Measurements from ENCODE around the gene MRPL55. TPM values are rescaled to one million over a fixed set of nuclear protein-coding genes. Genes with fewer than 3 reads are reported as not detected.
A peak's percentile ranks its signal among the peaks of the same experiment; 100 is the strongest.

MRPL55 gene
- total RNA-seq, 1 donor from 2014 or later = 43.2 TPM

DNA sequence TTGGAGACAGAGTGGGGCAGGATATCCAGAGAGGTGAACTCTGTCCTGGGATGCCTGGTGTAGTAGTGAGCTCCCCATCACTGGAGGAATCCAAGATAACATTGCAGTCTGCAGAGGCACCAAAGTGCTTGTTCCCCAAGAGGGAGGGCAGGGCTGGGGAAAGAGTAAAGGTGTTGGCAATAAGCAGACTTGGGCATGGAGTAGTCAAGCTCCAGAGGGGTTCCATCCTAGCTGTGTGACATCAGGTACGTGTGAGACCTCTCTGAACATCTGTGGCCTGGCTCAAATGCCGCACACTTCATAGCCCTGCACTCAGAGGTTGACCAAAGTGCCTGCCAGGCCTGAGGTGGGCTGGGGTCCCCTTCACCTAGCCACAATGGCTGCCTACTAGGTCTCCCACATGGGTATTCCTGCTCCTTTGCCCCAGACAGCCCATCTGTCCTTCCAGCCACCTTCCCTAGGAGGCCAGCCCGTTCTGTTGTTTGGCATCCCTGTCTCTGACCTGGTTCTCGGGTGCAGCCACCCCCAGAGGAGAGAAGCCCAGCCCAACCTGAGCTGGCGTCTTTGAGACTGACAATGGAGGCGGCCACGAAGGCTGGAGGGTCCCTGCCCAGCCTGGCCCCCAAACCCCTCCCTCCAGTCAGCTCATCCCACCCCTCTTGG, 29.4 kb downstream of the MRPL55 start:
- FAIRE-seq = no peak
- H3K4me3 ChIP-seq (ENCODE audit: low read depth, low read length) = no peak overlapping the region
- no peak for DNase-seq (ENCODE audit: low read depth)
- H3K36me3 ChIP-seq (ENCODE audit: control insufficient read depth, insufficient read depth, low read length) = peaks cover 2% of the 10 kb centered on the region
- H3K27me3 ChIP-seq (ENCODE audit: control insufficient read depth, insufficient read depth, low read length) = no peaks in the 10 kb centered on the region
- TF ChIP-seq, protein P1, sequence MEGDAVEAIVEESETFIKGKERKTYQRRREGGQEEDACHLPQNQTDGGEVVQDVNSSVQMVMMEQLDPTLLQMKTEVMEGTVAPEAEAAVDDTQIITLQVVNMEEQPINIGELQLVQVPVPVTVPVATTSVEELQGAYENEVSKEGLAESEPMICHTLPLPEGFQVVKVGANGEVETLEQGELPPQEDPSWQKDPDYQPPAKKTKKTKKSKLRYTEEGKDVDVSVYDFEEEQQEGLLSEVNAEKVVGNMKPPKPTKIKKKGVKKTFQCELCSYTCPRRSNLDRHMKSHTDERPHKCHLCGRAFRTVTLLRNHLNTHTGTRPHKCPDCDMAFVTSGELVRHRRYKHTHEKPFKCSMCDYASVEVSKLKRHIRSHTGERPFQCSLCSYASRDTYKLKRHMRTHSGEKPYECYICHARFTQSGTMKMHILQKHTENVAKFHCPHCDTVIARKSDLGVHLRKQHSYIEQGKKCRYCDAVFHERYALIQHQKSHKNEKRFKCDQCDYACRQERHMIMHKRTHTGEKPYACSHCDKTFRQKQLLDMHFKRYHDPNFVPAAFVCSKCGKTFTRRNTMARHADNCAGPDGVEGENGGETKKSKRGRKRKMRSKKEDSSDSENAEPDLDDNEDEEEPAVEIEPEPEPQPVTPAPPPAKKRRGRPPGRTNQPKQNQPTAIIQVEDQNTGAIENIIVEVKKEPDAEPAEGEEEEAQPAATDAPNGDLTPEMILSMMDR (IDR thresholded peaks at IDR 0.05; ENCODE audit: insufficient read depth, low read length, severe bottlenecking) = no peak

DNA sequence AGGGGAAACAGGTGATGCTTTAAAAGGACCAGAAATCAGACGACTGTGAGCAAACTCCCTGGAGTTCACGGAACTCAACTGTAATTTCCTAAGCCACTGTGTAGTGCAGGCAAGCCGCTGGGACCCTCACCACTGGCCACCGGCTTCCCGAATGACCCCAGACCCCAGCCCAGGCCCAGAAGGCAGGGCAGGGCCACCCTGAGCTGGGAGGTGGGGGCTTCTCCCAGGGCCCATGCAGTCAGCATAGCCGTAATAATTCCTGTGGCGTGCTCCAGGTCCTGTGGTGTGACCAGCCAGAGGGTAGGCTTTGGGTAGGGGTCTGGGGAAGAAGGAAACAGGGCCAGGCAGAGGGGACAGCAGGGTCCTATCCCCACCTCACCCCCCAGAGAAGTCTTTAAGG, 30.1 kb downstream of the MRPL55 start:
- no peak for DNase-seq (ENCODE audit: low read depth)
- H3K36me3 ChIP-seq (ENCODE audit: control insufficient read depth, insufficient read depth, low read length) = peaks cover 2% of the 10 kb centered on the region
- no peak for FAIRE-seq
- H3K27me3 ChIP-seq (ENCODE audit: control insufficient read depth, insufficient read depth, low read length) = no peaks in the 10 kb centered on the region
- TF ChIP-seq, protein P1 (IDR thresholded peaks at IDR 0.05; ENCODE audit: insufficient read depth, low read length, severe bottlenecking) = no peak
- H3K4me3 ChIP-seq (ENCODE audit: low read depth, low read length) = no peak overlapping the region

DNA sequence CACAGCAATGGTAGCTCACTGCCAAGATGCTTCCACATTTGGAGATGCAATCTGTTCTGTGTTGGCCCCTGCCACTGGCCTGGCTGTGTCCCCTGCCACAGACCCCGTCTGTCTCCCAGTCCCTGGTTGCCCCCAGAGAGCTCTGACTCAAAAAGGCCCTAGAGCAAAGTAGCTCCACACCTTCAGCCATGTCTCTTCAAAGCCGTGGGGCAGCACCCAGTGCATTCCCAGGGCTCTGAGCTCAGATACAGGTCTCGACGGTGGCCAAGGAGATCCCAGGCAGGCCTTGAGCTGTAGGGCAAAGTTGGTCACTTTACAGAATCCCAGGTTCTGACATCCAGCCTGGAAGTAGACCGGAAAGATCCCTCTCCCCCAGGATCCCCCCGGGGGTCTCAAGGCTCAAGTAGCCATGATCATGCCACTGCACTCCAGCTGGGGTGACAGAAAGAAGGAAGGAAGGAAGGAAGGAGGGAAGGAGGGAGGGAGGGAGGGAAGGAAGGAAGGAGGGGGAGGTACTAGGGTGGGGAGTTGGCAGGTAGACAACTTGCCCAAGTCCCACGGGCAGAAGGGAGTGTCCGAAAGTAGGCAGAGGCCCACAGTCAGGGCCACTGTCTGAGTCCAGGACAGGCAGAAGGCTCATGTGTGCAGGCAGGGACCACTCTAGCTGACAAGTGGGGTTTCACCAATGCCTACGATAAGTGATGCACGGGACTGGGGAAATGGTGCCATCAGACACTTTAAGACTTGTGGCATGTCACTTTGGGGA, 31.4 kb downstream of the MRPL55 start:
- H3K4me3 ChIP-seq (ENCODE audit: low read depth, low read length) = no peak overlapping the region
- no peak for DNase-seq (ENCODE audit: low read depth)
- no peaks in the 10 kb centered on the region for H3K36me3 ChIP-seq (ENCODE audit: control insufficient read depth, insufficient read depth, low read length)
- H3K27me3 ChIP-seq (ENCODE audit: control insufficient read depth, insufficient read depth, low read length) = no peaks in the 10 kb centered on the region
- peak; percentile 7 for FAIRE-seq
- TF ChIP-seq, protein P1 (IDR thresholded peaks at IDR 0.05; ENCODE audit: insufficient read depth, low read length, severe bottlenecking) = no peak

DNA sequence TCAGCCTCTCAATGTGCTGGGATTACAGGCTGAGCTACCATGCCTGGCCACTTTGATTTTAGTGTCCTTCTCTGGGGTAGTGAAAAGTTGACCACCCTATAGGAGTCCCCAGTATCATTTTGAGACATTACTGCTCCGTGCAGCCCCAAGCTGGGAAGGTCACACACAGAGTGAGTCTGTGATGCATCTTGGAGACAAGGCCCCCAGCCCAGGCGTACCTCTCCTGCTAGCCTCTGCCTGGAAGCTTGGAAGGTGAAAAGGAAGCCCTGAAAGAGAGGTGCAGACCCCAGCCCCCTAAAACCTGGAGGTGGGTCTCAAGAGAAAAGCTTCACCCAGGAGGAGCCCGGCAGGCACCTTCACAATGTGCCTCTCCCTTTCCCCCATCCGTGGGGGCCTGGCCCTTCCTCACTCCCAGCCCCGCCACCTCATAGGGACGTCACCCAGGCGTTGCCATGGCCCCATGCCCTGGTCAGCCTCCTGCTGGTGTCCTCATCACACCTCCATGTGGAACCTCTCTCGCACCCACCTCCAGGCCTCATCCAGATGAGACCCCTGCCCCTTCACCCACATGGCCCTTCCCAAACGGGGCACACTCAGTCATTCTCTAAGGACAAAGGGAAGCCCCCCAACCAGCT, 32.2 kb downstream of the MRPL55 start:
- FAIRE-seq (no peak), DNase-seq (ENCODE audit: low read depth) (no peak)
- no peaks in the 10 kb centered on the region for H3K27me3 ChIP-seq (ENCODE audit: control insufficient read depth, insufficient read depth, low read length)
- TF ChIP-seq, protein P1 (IDR thresholded peaks at IDR 0.05; ENCODE audit: insufficient read depth, low read length, severe bottlenecking) = no peak
- no peaks in the 10 kb centered on the region for H3K36me3 ChIP-seq (ENCODE audit: control insufficient read depth, insufficient read depth, low read length)
- H3K4me3 ChIP-seq (ENCODE audit: low read depth, low read length) = no peak overlapping the region

DNA sequence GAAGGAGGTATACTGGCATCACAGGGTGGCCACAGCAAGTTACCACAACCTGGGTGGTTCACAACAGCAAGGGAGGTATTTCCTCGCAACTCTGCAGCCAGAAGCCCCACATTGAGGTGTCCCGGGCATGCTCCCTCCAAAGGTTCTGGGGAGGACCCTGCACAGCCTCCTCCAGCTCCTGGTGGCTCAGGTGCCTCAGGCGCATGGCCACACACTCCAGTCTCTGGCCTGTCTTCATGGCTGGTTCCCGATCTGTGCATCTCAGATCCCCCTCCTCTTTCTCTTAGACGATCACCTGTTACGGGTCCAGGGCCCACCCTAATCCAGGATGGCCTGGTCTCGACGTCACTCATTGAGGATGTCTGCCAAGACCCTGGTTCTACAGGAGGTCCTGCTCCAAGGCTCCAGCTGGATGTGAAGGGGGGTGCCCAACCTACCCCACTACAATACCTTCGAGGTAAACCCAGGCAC, 33.3 kb downstream of the MRPL55 start:
- no peak overlapping the region for H3K4me3 ChIP-seq (ENCODE audit: low read depth, low read length)
- no peaks in the 10 kb centered on the region for H3K27me3 ChIP-seq (ENCODE audit: control insufficient read depth, insufficient read depth, low read length)
- DNase-seq (ENCODE audit: low read depth) = no peak
- no peak for FAIRE-seq
- TF ChIP-seq, protein P1 (IDR thresholded peaks at IDR 0.05; ENCODE audit: insufficient read depth, low read length, severe bottlenecking) = no peak
- H3K36me3 ChIP-seq (ENCODE audit: control insufficient read depth, insufficient read depth, low read length) = no peaks in the 10 kb centered on the region

All from bronchial epithelial cell (primary cell).